ENCODE measurements around the gene KLHL40.
"Not testable (repeated sequence)": the region's sequence is repeated elsewhere in the genome, so short reads cannot be mapped to it uniquely, and the experiment has no call there.

KLHL40 gene

GRCh38 chr3:42708611-42709151 is 23.3 kb downstream of the KLHL40 start:
- DNase-seq, result no peak
- Mint-ChIP-seq H3K9me3 (no peaks in the 10 kb centered on the region), H3K4me3 (no peak overlapping the region), H3K27ac (no peak overlapping the region), H3K4me1 (no peaks in the 10 kb centered on the region), H3K27me3 (peaks cover 5% of the 10 kb centered on the region), H3K36me3 (ENCODE audit: low read depth) (no peaks in the 10 kb centered on the region)
- no peak for ATAC-seq

GRCh38 chr3:42709621-42710020 is 24.3 kb downstream of the KLHL40 start:
- no peaks in the 10 kb centered on the region for H3K9me3 Mint-ChIP-seq
- DNase-seq, result no peak

GRCh38 chr3:42710323-42711021 is 25.1 kb downstream of the KLHL40 start:
- Mint-ChIP-seq H3K36me3 (ENCODE audit: low read depth) (no peaks in the 10 kb centered on the region), H3K4me1 (no peaks in the 10 kb centered on the region), H3K27me3 (peaks cover 1% of the 10 kb centered on the region), H3K27ac (no peak overlapping the region), H3K4me3 (no peak overlapping the region), H3K9me3 (no peaks in the 10 kb centered on the region)
- DNase-seq (no peak), ATAC-seq (no peak)

More at GRCh38 chr3:42709621-42710020, 24.3 kb downstream of the KLHL40 start:
- Mint-ChIP-seq H3K36me3 (ENCODE audit: low read depth) (no peaks in the 10 kb centered on the region), H3K4me1 (no peaks in the 10 kb centered on the region), H3K27me3 (peaks cover 4% of the 10 kb centered on the region), H3K4me3 (no peak overlapping the region), H3K27ac (no peak overlapping the region)
- ATAC-seq, result no peak

GRCh38 chr3:42711491-42712343 is 26.4 kb downstream of the KLHL40 start:
- Mint-ChIP-seq H3K4me1 (no peaks in the 10 kb centered on the region), H3K27ac (no peak overlapping the region), H3K9me3 (no peaks in the 10 kb centered on the region), H3K36me3 (ENCODE audit: low read depth) (no peaks in the 10 kb centered on the region), H3K27me3 (no peaks in the 10 kb centered on the region), H3K4me3 (no peak overlapping the region)
- DNase-seq (no peak), ATAC-seq (no peak)

- ATAC-seq, result no peak
- H3K27me3 Mint-ChIP-seq, result no peaks in the 10 kb centered on the region
- H3K36me3 Mint-ChIP-seq (ENCODE audit: low read depth), result no peaks in the 10 kb centered on the region
- H3K4me1 Mint-ChIP-seq, result no peaks in the 10 kb centered on the region
- DNase-seq, result no peak
- H3K4me3 Mint-ChIP-seq, result no peak overlapping the region
- no peaks in the 10 kb centered on the region for H3K9me3 Mint-ChIP-seq
- no peak overlapping the region for H3K27ac Mint-ChIP-seq
Observed at GRCh38 chr3:42712344-42712648, 27.0 kb downstream of the KLHL40 start.

GRCh38 chr3:42712688-42713372 is 27.5 kb downstream of the KLHL40 start:
- Mint-ChIP-seq H3K27ac (no peak overlapping the region), H3K9me3 (no peaks in the 10 kb centered on the region), H3K4me3 (no peak overlapping the region), H3K36me3 (ENCODE audit: low read depth) (no peaks in the 10 kb centered on the region), H3K4me1 (no peaks in the 10 kb centered on the region), H3K27me3 (no peaks in the 10 kb centered on the region)
- DNase-seq, result no peak
- ATAC-seq, result no peak

- Mint-ChIP-seq H3K4me1 (no peaks in the 10 kb centered on the region), H3K27me3 (no peaks in the 10 kb centered on the region), H3K9me3 (no peaks in the 10 kb centered on the region), H3K4me3 (no peak overlapping the region), H3K27ac (no peak overlapping the region), H3K36me3 (ENCODE audit: low read depth) (no peaks in the 10 kb centered on the region)
- DNase-seq (no peak), ATAC-seq (no peak)
Observed at GRCh38 chr3:42713747-42714146, 28.4 kb downstream of the KLHL40 start.

GRCh38 chr3:42714171-42714852 is 29.0 kb downstream of the KLHL40 start:
- Mint-ChIP-seq H3K9me3 (no peaks in the 10 kb centered on the region), H3K27ac (no peak overlapping the region), H3K4me1 (no peaks in the 10 kb centered on the region), H3K4me3 (no peak overlapping the region), H3K27me3 (no peaks in the 10 kb centered on the region), H3K36me3 (ENCODE audit: low read depth) (no peaks in the 10 kb centered on the region)
- DNase-seq (no peak), ATAC-seq (no peak)

- H3K36me3 Mint-ChIP-seq (ENCODE audit: low read depth), result no peaks in the 10 kb centered on the region
- peaks cover 2% of the 10 kb centered on the region for H3K27me3 Mint-ChIP-seq
- H3K27ac Mint-ChIP-seq, result no peak overlapping the region
- no peak for ATAC-seq
- no peaks in the 10 kb centered on the region for H3K9me3 Mint-ChIP-seq
- no peak for DNase-seq
- H3K4me3 Mint-ChIP-seq, result no peak overlapping the region
- no peaks in the 10 kb centered on the region for H3K4me1 Mint-ChIP-seq
Observed at GRCh38 chr3:42717306-42717705, 32.0 kb downstream of the KLHL40 start.

GRCh38 chr3:42718338-42718737 is 33.0 kb downstream of the KLHL40 start:
- Mint-ChIP-seq H3K4me1 (no peaks in the 10 kb centered on the region), H3K9me3 (no peaks in the 10 kb centered on the region), H3K27me3 (peaks cover 2% of the 10 kb centered on the region), H3K4me3 (no peak overlapping the region), H3K36me3 (ENCODE audit: low read depth) (no peaks in the 10 kb centered on the region), H3K27ac (no peak overlapping the region)
- ATAC-seq (no peak), DNase-seq (no peak)

- no peaks in the 10 kb centered on the region for H3K36me3 Mint-ChIP-seq (ENCODE audit: low read depth)
- H3K27me3 Mint-ChIP-seq, result peaks cover 2% of the 10 kb centered on the region
- DNase-seq (no peak), ATAC-seq (no peak)
- H3K27ac Mint-ChIP-seq, result no peak overlapping the region
- H3K4me1 Mint-ChIP-seq, result no peaks in the 10 kb centered on the region
- H3K9me3 Mint-ChIP-seq, result no peaks in the 10 kb centered on the region
- H3K4me3 Mint-ChIP-seq, result no peak overlapping the region
Observed at GRCh38 chr3:42719002-42719401, 33.7 kb downstream of the KLHL40 start.

GRCh38 chr3:42720126-42720525 is 34.8 kb downstream of the KLHL40 start:
- Mint-ChIP-seq H3K27me3 (peaks cover 2% of the 10 kb centered on the region), H3K4me1 (no peaks in the 10 kb centered on the region), H3K4me3 (no peak overlapping the region), H3K36me3 (ENCODE audit: low read depth) (no peaks in the 10 kb centered on the region), H3K9me3 (no peaks in the 10 kb centered on the region), H3K27ac (no peak overlapping the region)
- DNase-seq (no peak), ATAC-seq (no peak)

GRCh38 chr3:42721690-42722089 is 36.4 kb downstream of the KLHL40 start:
- H3K9me3 Mint-ChIP-seq, result no peaks in the 10 kb centered on the region
- H3K27me3 Mint-ChIP-seq, result peaks cover 2% of the 10 kb centered on the region
- no peak for ATAC-seq
- H3K27ac Mint-ChIP-seq, result no peak overlapping the region
- no peaks in the 10 kb centered on the region for H3K4me1 Mint-ChIP-seq
- no peak for DNase-seq
- H3K36me3 Mint-ChIP-seq (ENCODE audit: low read depth), result no peaks in the 10 kb centered on the region
- H3K4me3 Mint-ChIP-seq, result no peak overlapping the region

- not testable (repeated sequence) for DNase-seq; H3K36me3 Mint-ChIP-seq (ENCODE audit: low read depth); H3K4me3 Mint-ChIP-seq; H3K27ac Mint-ChIP-seq; H3K27me3 Mint-ChIP-seq; ATAC-seq; H3K4me1 Mint-ChIP-seq; H3K9me3 Mint-ChIP-seq
Observed at GRCh38 chr3:42722442-42722841, 37.1 kb downstream of the KLHL40 start.
